Prostate gland (tissue), 2 donors: Measurements from ENCODE around the gene TIMM22. TPM values are rescaled to one million over a fixed set of nuclear protein-coding genes. Genes with fewer than 3 reads are reported as not detected.
"Not testable (repeated sequence)": the region's sequence is repeated elsewhere in the genome, so short reads cannot be mapped to it uniquely, and the experiment has no call there.

Experiments
- DNase-seq: peaks from one replicate; pipeline ENCODE4 v3.0.0-alpha.2; 2019; ENCODE audit warnings: low spot score
- H3K27ac ChIP-seq, 2 donors: fragments of 200-600 bp; sonication (generic); 2 replicates each; pipeline ENCODE4 v1.5.1; 2017 to 2019
- H3K27me3 ChIP-seq: fragments of 200-600 bp; sonication (generic); replicated peaks from 2 replicates; pipeline ENCODE4 v1.5.1; 2019; ENCODE audit not compliant: insufficient read depth
- H3K36me3 ChIP-seq, 2 donors: fragments of 200-600 bp; sonication (generic); 1 replicate in 1 of 2; 2 replicates in 1 of 2; pipeline versions ENCODE4 v1.5.1 to v1.8.1; 2017 to 2019
- H3K4me1 ChIP-seq: fragments of 200-600 bp; sonication (generic); replicated peaks from 2 replicates; pipeline ENCODE4 v1.5.1; 2019
- H3K4me3 ChIP-seq, 2 donors: fragments of 200-600 bp; sonication (generic); 2 replicates each; pipeline ENCODE4 v1.5.1; 2017 to 2019
- H3K9me3 ChIP-seq: fragments of 200-600 bp; sonication (generic); 2 replicates; pipeline ENCODE4 v1.5.1; 2017
- CTCF ChIP-seq, 4 experiments: fragments of 200-600 bp in 2 of 4; fragments of 450-650 bp in 2 of 4; sonication (generic) in 2 of 4; IDR thresholded peaks; 1 replicate in 3 of 4; 2 replicates in 1 of 4; pipeline ENCODE4 v1.5.1; 2016 to 2019; ENCODE audit warnings: antibody characterized with exemption in 4 of 4, mild to moderate bottlenecking in 2 of 4, moderate library complexity in 2 of 4
- POLR2A ChIP-seq: fragments of 450-650 bp; IDR thresholded peaks from one replicate; pipeline ENCODE4 v1.6.1; 2016; ENCODE audit warnings: antibody characterized with exemption, mild to moderate bottlenecking
- POLR2AphosphoS5 ChIP-seq: sonication (generic); formaldehyde crosslinking; IDR thresholded peaks from one replicate; pipeline ENCODE4 v1.6.1; 2017; ENCODE audit warnings: antibody characterized with exemption
- WGBS: methylation state at CpG from one replicate; pipeline ENCODE4 v1.1.5; 2018; 5-methylcytosine and 5-hydroxymethylcytosine counted together
- intact Hi-C: fragments of 100-400 bp; cut with DNase I; formaldehyde crosslinking; loops from one replicate; pipeline ENCODE4 v1.14.2; 2022
- total RNA-seq, 2 donors: library from RNA; depleted of rRNA; stranded (reverse); fragments of >200 nt; gene quantifications; one replicate each; pipeline ENCODE4 v1.1.0, GENCODE V29; 2016

The TIMM22 gene
- total RNA-seq, 2 donors from 2014 or later, result 15.1 to 20.3 TPM

- no peaks in the 10 kb centered on the region for H3K36me3 ChIP-seq
- H3K27me3 ChIP-seq, result no peaks in the 10 kb centered on the region
- no peak for TF ChIP-seq POLR2A
- peak; percentile 19 for TF ChIP-seq POLR2AphosphoS5
- no peak for TF ChIP-seq CTCF (IDR thresholded peaks at IDR 0.05)
- H3K4me3 ChIP-seq, result no peak overlapping the region
- intact Hi-C loops, result no loop called here
- peak; percentile 34 for DNase-seq
- peaks cover 4% of the 10 kb centered on the region for H3K4me1 ChIP-seq
- H3K9me3 ChIP-seq, result no peaks in the 10 kb centered on the region
- H3K27ac ChIP-seq, result peak overlapping the region; percentile 25 to 39
- 63% methylated on average over 30 of the region's 30 CpGs for WGBS
Measured at GRCh38 chr17:1039511-1040215, 42.7 kb downstream of the TIMM22 start.

DNA sequence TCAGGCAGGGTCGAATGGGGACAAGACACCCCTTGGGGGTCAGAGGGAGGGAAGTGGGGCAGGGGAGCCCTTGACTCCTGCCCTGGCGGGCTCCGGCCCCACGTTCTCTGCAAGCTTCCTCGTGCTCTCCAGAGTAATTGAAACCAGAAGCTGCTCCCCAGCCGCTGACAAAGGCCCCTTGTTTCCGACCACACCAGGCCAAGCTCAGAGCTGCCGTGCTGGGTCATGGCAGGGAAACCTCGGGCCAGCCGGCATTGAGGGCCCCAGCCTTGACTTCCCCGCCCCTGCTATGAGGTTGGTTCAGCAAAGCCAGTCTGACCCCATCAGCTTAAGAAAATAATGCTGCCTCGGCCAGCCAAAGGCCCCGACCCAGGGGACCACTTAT, 43.3 kb downstream of the TIMM22 start:
- Histone ChIP-seq H3K27me3 (no peaks in the 10 kb centered on the region), H3K36me3 (no peaks in the 10 kb centered on the region), H3K4me3 (no peak overlapping the region), H3K4me1 (peaks cover 4% of the 10 kb centered on the region), H3K9me3 (no peaks in the 10 kb centered on the region), H3K27ac (peak overlapping the region; percentile 25 to 39)
- TF ChIP-seq POLR2AphosphoS5, result no peak
- no peak for TF ChIP-seq POLR2A
- no peak for TF ChIP-seq CTCF (IDR thresholded peaks at IDR 0.05)
- intact Hi-C loops, result no loop called here
- 69% methylated on average over 13 of the region's 13 CpGs for WGBS
- DNase-seq, result no peak

DNA sequence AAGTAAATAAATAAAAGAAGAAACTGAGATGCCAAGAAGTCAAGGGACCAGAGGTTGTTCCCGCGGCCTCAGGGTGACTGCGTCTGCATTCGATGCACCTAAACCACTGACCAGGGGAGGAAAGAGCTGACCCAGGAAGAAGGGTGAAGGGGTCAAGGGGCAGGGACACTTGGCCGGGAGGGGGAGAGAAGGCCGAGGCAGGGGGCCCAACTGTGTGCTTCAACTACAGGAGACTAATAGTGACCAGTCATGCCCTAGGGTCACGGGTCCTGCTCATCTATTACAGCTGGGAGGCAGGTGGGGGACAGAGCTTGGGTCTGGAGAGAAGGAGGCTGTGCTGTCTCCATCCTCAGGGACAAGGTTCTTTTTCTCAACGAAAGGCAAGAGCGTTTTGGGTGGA, 44.8 kb downstream of the TIMM22 start:
- Histone ChIP-seq H3K9me3 (no peaks in the 10 kb centered on the region), H3K27ac (no peak overlapping the region), H3K4me3 (no peak overlapping the region), H3K36me3 (no peaks in the 10 kb centered on the region), H3K27me3 (no peaks in the 10 kb centered on the region), H3K4me1 (peaks cover 4% of the 10 kb centered on the region)
- TF ChIP-seq POLR2A (no peak), CTCF (IDR thresholded peaks at IDR 0.05) (no peak), POLR2AphosphoS5 (no peak)
- 92% methylated on average over 9 of the region's 9 CpGs for WGBS
- no peak for DNase-seq
- intact Hi-C loops, result no loop called here

DNA sequence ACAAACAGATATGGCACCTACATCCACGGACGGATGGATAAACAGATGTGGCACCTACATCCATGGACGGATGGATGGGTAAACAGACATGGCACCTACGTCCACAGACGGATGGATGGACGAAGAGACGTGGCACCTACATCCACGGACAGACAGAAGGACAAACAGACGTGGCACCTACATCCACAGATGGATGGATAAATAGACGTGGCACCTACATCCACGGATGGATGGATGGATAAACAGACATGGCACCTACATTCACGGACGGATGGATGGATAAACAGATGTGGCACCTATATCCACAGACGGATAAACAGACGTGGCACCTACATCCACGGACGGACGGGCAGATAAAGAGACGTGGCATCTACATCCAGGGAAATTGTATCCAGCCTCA, 45.6 kb downstream of the TIMM22 start:
- Histone ChIP-seq H3K27me3 (no peaks in the 10 kb centered on the region), H3K4me1 (peaks cover 4% of the 10 kb centered on the region), H3K9me3 (no peaks in the 10 kb centered on the region), H3K27ac (no peak overlapping the region), H3K4me3 (no peak overlapping the region), H3K36me3 (no peaks in the 10 kb centered on the region)
- TF ChIP-seq POLR2A (no peak), POLR2AphosphoS5 (no peak), CTCF (IDR thresholded peaks at IDR 0.05) (no peak)
- DNase-seq, result no peak
- intact Hi-C loops, result no loop called here
- WGBS, result 92% methylated on average over 19 of the region's 19 CpGs

DNA sequence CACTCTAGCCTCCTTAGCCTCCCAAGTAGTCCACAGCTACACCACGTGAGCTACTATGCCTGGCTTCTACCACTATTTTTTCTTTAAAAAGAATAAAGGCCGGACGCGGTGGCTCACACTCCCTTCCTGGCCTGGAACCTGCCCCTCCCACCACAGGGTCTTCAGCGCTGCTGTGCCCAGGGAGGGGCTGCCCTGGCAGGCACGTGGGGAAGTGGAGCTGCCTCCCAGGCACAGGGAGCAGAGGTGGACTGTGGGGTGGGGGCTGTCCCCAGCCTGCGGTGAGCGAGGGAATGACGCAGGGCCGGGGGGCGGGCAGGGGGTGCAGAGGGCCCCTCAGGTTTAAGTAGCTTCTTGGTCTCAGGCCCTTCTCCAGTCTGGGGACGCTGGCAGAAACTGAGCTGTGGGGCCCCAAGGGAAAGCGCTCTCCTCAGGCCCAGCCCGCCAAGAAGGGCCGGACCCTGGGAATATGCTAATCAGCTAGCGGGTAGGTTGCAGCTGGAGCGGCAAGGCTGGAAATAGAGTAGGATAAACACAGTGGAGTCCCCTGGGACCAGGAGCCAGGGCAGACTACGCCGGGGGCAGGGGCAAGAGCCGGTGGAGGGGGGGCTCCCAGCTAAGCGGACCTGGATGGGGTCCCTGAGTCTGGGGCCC, 46.8 kb downstream of the TIMM22 start:
- WGBS, result 47% methylated on average over 21 of the region's 21 CpGs
- H3K27ac ChIP-seq, result peak overlapping the region; percentile 20 to 32
- no peaks in the 10 kb centered on the region for H3K27me3 ChIP-seq
- peaks cover 4% of the 10 kb centered on the region for H3K4me1 ChIP-seq
- no peak for TF ChIP-seq POLR2A
- no peak for TF ChIP-seq CTCF (IDR thresholded peaks at IDR 0.05)
- peak; percentile 20 for TF ChIP-seq POLR2AphosphoS5
- no peak for DNase-seq
- no peaks in the 10 kb centered on the region for H3K9me3 ChIP-seq
- H3K4me3 ChIP-seq, result no peak overlapping the region
- H3K36me3 ChIP-seq, result no peaks in the 10 kb centered on the region
- intact Hi-C loops, result no loop called here

DNA sequence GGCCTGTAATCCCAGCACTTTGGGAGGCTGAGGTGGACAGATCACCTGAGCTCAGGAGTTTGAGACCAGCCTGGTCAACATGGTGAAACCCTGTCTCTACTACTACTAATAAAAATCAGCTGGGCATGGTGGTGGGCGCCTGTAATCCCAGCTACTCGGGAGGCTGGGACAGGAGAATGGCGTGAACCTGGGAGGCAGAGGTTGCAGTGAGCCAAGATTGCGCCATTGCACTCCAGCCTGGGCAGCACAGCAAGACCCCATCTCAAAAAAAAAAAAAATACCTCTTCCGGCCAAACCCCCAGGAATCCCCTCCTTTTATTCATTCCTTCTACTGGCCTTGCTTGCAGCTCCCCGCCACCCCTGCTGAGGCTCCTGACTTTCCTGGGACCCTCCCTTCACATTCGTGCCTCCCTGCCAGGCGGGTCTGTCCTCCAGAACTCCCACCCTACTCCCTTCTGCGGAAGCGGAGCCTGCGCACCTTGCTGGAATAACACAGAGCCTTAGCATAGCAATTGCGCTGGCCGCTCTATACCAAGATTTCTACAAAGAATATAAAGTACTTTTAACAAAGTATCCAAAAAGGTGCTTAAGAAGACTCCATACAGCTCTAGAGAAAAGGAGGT, 47.6 kb downstream of the TIMM22 start:
- not testable (repeated sequence) for H3K9me3 ChIP-seq, H3K36me3 ChIP-seq, H3K27me3 ChIP-seq, H3K4me1 ChIP-seq, DNase-seq, H3K4me3 ChIP-seq
- peak overlapping the region; percentile 20 to 32 for H3K27ac ChIP-seq
- intact Hi-C loops, result loop anchor here (5.0 kb wide), 1 partner anchor 42 kb away; no protein-coding TSS in a partner anchor
- WGBS, result 98% methylated on average over 13 of the region's 13 CpGs
